Measurements from ENCODE around the gene TPM1. TPM values are rescaled to one million over a fixed set of nuclear protein-coding genes. Genes with fewer than 3 reads are reported as not detected.
A peak's percentile ranks its signal among the peaks of the same experiment; 100 is the strongest.

Gene TPM1
- total and polyA plus RNA-seq, 2 donors (not counting 1 experiment from before 2014, with no cell fraction given): 224 to 1,732 TPM

DNA sequence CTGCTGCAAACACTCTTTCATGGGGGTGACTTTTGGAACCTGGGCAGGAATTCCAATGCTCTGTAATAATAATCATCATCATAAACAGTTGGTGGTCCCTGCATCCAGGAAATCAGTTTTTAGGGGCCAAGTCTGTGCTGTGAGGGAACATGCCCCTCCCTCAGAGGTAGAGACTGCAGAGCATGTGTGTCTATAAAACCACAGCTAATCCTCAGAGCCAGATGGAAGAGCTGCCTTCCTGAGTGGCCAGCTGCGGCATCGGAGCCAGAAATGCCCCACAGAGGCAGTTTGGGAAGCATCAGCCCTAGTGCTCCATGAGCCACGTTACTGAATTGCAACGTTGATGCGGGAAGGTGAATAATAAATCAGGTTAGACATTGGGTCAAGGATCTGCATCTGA, 12.9 kb upstream of the TPM1 start:
- H3K27ac ChIP-seq (ENCODE audit: insufficient read depth, low read length): no peak overlapping the region
- H3K4me1 ChIP-seq (ENCODE audit: control insufficient read depth, extremely low read depth, insufficient read depth, low read length): peaks cover 3% of the 10 kb centered on the region
- H3K36me3 ChIP-seq (ENCODE audit: control insufficient read depth, insufficient read depth, low read length): no peaks in the 10 kb centered on the region
- no peaks in the 10 kb centered on the region for H3K79me2 ChIP-seq (ENCODE audit: control insufficient read depth, insufficient read depth, low read length)
- TF ChIP-seq, protein P1, sequence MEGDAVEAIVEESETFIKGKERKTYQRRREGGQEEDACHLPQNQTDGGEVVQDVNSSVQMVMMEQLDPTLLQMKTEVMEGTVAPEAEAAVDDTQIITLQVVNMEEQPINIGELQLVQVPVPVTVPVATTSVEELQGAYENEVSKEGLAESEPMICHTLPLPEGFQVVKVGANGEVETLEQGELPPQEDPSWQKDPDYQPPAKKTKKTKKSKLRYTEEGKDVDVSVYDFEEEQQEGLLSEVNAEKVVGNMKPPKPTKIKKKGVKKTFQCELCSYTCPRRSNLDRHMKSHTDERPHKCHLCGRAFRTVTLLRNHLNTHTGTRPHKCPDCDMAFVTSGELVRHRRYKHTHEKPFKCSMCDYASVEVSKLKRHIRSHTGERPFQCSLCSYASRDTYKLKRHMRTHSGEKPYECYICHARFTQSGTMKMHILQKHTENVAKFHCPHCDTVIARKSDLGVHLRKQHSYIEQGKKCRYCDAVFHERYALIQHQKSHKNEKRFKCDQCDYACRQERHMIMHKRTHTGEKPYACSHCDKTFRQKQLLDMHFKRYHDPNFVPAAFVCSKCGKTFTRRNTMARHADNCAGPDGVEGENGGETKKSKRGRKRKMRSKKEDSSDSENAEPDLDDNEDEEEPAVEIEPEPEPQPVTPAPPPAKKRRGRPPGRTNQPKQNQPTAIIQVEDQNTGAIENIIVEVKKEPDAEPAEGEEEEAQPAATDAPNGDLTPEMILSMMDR (conservative IDR thresholded peaks at IDR 0.05 in 1 of 2, IDR thresholded peaks at IDR 0.05 in 1 of 2; ENCODE audit: low read depth in 1 of 2, low read length in 2 of 2): no peak
- no peak for TF ChIP-seq EZH2 (IDR thresholded peaks at IDR 0.05; ENCODE audit: low read length, missing control alignments)
- no peaks in the 10 kb centered on the region for H3K27me3 ChIP-seq (ENCODE audit: control insufficient read depth, insufficient read depth, low read length)
- H2AFZ ChIP-seq (ENCODE audit: low read length): no peak overlapping the region
- H4K20me1 ChIP-seq (ENCODE audit: control insufficient read depth, extremely low read depth, insufficient read depth, low read length): no peaks in the 10 kb centered on the region
- H3K4me3 ChIP-seq (replicated peaks in 1 of 4; ENCODE audit: control extremely low read depth in 1 of 4, insufficient read depth in 1 of 4, low read depth in 3 of 4, low read length in 4 of 4): no peak overlapping the region
- no peak overlapping the region for H3K4me2 ChIP-seq (ENCODE audit: extremely low read depth, insufficient read depth, low read length)
- no peak overlapping the region for H3K9ac ChIP-seq (ENCODE audit: insufficient read depth, low read length)
- DNase-seq (ENCODE audit: low read depth in 2 of 2): no peak
- no peaks in the 10 kb centered on the region for H3K9me3 ChIP-seq (ENCODE audit: control insufficient read depth, insufficient read depth, low read depth, low read length)

- H3K27me3 ChIP-seq (ENCODE audit: control insufficient read depth, insufficient read depth, low read length): no peaks in the 10 kb centered on the region
- H4K20me1 ChIP-seq (ENCODE audit: control insufficient read depth, extremely low read depth, insufficient read depth, low read length): no peaks in the 10 kb centered on the region
- no peaks in the 10 kb centered on the region for H3K36me3 ChIP-seq (ENCODE audit: control insufficient read depth, insufficient read depth, low read length)
- H3K4me1 ChIP-seq (ENCODE audit: control insufficient read depth, extremely low read depth, insufficient read depth, low read length): peaks cover 3% of the 10 kb centered on the region
- no peaks in the 10 kb centered on the region for H3K79me2 ChIP-seq (ENCODE audit: control insufficient read depth, insufficient read depth, low read length)
- no peak overlapping the region for H3K4me3 ChIP-seq (replicated peaks in 1 of 4; ENCODE audit: control extremely low read depth in 1 of 4, insufficient read depth in 1 of 4, low read depth in 3 of 4, low read length in 4 of 4)
- DNase-seq (ENCODE audit: low read depth in 2 of 2): peak; percentile 44 to 62
- no peak overlapping the region for H3K9ac ChIP-seq (ENCODE audit: insufficient read depth, low read length)
- H3K4me2 ChIP-seq (ENCODE audit: extremely low read depth, insufficient read depth, low read length): peak overlapping the region; percentile 13
- no peak overlapping the region for H3K27ac ChIP-seq (ENCODE audit: insufficient read depth, low read length)
- H2AFZ ChIP-seq (ENCODE audit: low read length): no peak overlapping the region
- H3K9me3 ChIP-seq (ENCODE audit: control insufficient read depth, insufficient read depth, low read depth, low read length): no peaks in the 10 kb centered on the region
- TF ChIP-seq, protein P1 (conservative IDR thresholded peaks at IDR 0.05 in 1 of 2, IDR thresholded peaks at IDR 0.05 in 1 of 2; ENCODE audit: low read depth in 1 of 2, low read length in 2 of 2): no peak
- no peak for TF ChIP-seq EZH2 (IDR thresholded peaks at IDR 0.05; ENCODE audit: low read length, missing control alignments)
Observed at GRCh38 chr15:63030101-63030551, 12.4 kb upstream of the TPM1 start.

DNA sequence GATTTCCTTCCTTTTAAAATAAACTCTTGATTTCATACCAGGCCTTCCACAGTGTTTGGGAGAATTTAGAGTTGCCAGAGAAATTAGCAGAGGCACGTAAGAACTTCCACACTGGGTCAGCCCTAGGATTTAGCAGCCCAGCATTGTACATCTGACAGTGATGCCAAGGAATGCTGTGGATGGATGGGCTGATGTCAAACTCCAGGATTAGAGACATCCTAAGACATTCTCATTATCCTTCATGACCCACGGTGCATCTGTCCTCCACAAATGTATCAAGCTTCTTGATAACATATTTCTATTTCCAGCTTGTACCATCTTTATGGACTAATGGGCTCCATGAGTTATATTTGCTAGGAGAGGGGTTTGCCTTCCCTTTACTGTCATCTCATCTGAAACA, 8.0 kb upstream of the TPM1 start:
- no peak overlapping the region for H3K4me2 ChIP-seq (ENCODE audit: extremely low read depth, insufficient read depth, low read length)
- no peak for TF ChIP-seq EZH2 (IDR thresholded peaks at IDR 0.05; ENCODE audit: low read length, missing control alignments)
- TF ChIP-seq, protein P1 (conservative IDR thresholded peaks at IDR 0.05 in 1 of 2, IDR thresholded peaks at IDR 0.05 in 1 of 2; ENCODE audit: low read depth in 1 of 2, low read length in 2 of 2): no peak
- no peak overlapping the region for H3K9ac ChIP-seq (ENCODE audit: insufficient read depth, low read length)
- no peaks in the 10 kb centered on the region for H3K9me3 ChIP-seq (ENCODE audit: control insufficient read depth, insufficient read depth, low read depth, low read length)
- H3K79me2 ChIP-seq (ENCODE audit: control insufficient read depth, insufficient read depth, low read length): no peaks in the 10 kb centered on the region
- H3K27me3 ChIP-seq (ENCODE audit: control insufficient read depth, insufficient read depth, low read length): no peaks in the 10 kb centered on the region
- DNase-seq (ENCODE audit: low read depth in 2 of 2): no peak
- H4K20me1 ChIP-seq (ENCODE audit: control insufficient read depth, extremely low read depth, insufficient read depth, low read length): no peaks in the 10 kb centered on the region
- no peak overlapping the region for H2AFZ ChIP-seq (ENCODE audit: low read length)
- peaks cover 3% of the 10 kb centered on the region for H3K4me1 ChIP-seq (ENCODE audit: control insufficient read depth, extremely low read depth, insufficient read depth, low read length)
- H3K4me3 ChIP-seq (replicated peaks in 1 of 4; ENCODE audit: control extremely low read depth in 1 of 4, insufficient read depth in 1 of 4, low read depth in 3 of 4, low read length in 4 of 4): no peak overlapping the region
- H3K36me3 ChIP-seq (ENCODE audit: control insufficient read depth, insufficient read depth, low read length): no peaks in the 10 kb centered on the region
- no peak overlapping the region for H3K27ac ChIP-seq (ENCODE audit: insufficient read depth, low read length)
